HepG2 (cell line): ENCODE data around the gene FGD4.

Experiments used
- FOXJ3 ChIP-seq: sonication (generic); formaldehyde crosslinking; IDR thresholded peaks from 2 replicates; pipeline ENCODE4 v1.4.0; 2020; ENCODE audit warnings: missing genetic modification reagents, mild to moderate bottlenecking, borderline replicate concordance
- JUN ChIP-seq: sonication (generic); formaldehyde crosslinking; IDR thresholded peaks from 2 replicates; pipeline ENCODE4 v1.4.0; 2020; ENCODE audit warnings: mild to moderate bottlenecking, missing genetic modification reagents
- KDM1A ChIP-seq: IDR thresholded peaks from 2 replicates; pipeline ENCODE4 v1.6.1; 2016; ENCODE audit warnings: missing compliant biosample characterization
- PHF8 ChIP-seq: sonication (generic); formaldehyde crosslinking; IDR thresholded peaks from 2 replicates; pipeline ENCODE4 v1.5.0; 2020; ENCODE audit warnings: missing genetic modification reagents
- TAF1 ChIP-seq: sonication (generic); formaldehyde crosslinking; IDR thresholded peaks from 2 replicates; pipeline ENCODE4 v1.4.0; 2020; ENCODE audit warnings: missing genetic modification reagents
- TCF7L2 ChIP-seq: IDR thresholded peaks from 2 replicates; pipeline ENCODE4 v1.6.1; 2011; ENCODE audit warnings: mild to moderate bottlenecking, low read depth, low read length, moderate library complexity
- THYN1 ChIP-seq: sonication (generic); formaldehyde crosslinking; IDR thresholded peaks from 2 replicates; pipeline ENCODE4 v1.8.1; 2023; ENCODE audit warnings: low read depth, mild to moderate bottlenecking, moderate library complexity, missing genetic modification reagents, borderline replicate concordance
- ZNF629 ChIP-seq: sonication (generic); formaldehyde crosslinking; conservative IDR thresholded peaks from 2 replicates; pipeline ENCODE4 v1.5.0; 2020; ENCODE audit warnings: missing genetic modification reagents
- TF ChIP-seq, protein P1 (sequence below): sonication (generic); formaldehyde crosslinking; IDR thresholded peaks from 2 replicates; pipeline ENCODE4 v1.8.1; 2023; ENCODE audit warnings: missing genetic modification reagents, inconsistent platforms, borderline replicate concordance

DNA sequence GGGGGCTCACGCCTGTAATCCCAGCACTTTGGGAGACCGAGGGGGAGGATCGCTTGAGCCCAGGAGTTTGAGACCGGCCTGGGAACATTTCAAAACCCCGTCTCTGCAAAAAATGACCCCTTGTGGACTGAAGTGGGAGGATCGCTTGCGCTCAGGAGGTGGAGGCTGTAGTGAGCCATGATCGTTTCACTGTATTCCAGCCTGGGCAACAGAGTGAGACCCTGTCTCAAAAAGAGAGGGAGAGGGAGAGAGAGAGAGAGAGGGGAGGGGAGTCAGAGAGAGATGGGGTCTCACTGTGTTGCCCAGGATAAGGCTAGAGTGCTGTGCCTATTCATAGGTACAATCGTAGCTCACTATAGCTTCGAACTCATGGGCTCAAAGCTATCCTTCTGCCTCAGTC is 2.8 kb downstream of the FGD4 start:
- TF ChIP-seq TCF7L2 (no peak), JUN (CRISPR knock-in tag) (no peak), THYN1 (CRISPR knock-in tag) (no peak), PHF8 (CRISPR knock-in tag) (no peak), KDM1A (CRISPR knock-in tag) (no peak), ZNF629 (CRISPR knock-in tag) (no peak), FOXJ3 (CRISPR knock-in tag) (no peak), TAF1 (no peak)
- TF ChIP-seq, protein P1, sequence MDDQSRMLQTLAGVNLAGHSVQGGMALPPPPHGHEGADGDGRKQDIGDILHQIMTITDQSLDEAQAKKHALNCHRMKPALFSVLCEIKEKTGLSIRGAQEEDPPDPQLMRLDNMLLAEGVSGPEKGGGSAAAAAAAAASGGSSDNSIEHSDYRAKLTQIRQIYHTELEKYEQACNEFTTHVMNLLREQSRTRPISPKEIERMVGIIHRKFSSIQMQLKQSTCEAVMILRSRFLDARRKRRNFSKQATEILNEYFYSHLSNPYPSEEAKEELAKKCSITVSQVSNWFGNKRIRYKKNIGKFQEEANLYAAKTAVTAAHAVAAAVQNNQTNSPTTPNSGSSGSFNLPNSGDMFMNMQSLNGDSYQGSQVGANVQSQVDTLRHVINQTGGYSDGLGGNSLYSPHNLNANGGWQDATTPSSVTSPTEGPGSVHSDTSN (CRISPR knock-in tag), result no peak
